Upper lobe of left lung (tissue), 6 donors: ENCODE results near the gene LIMD2. TPM values are rescaled to one million over a fixed set of nuclear protein-coding genes. Genes with fewer than 3 reads are reported as not detected.

Experiments
- ATAC-seq, 2 donors: fragments of 200-7000 bp; cut with Tn5 transposase; one replicate each; pipeline ENCODE4 v1.9.1; 2022; ENCODE audit warnings: mild to moderate bottlenecking in 2 of 2, moderate library complexity in 2 of 2; ENCODE audit not compliant: low FRiP score in 2 of 2
- DNase-seq, 2 donors: peaks; one replicate each; pipeline ENCODE4 v3.0.0-alpha.2; 2019 to 2020
- H3K27ac ChIP-seq, 4 donors: fragments of 200-600 bp; sonication (generic); one replicate each; pipeline ENCODE4 v1.5.1; 2016 to 2019
- H3K27me3 ChIP-seq, 4 donors: fragments of 200-600 bp; sonication (generic); one replicate each; pipeline ENCODE4 v1.5.1; 2017 to 2019
- H3K36me3 ChIP-seq, 4 donors: fragments of 200-600 bp; sonication (generic); one replicate each; pipeline ENCODE4 v1.5.1; 2016 to 2019
- H3K4me1 ChIP-seq, 4 donors: fragments of 200-600 bp; sonication (generic); one replicate each; pipeline ENCODE4 v1.5.1; 2018 to 2019
- H3K4me3 ChIP-seq, 4 donors: fragments of 200-600 bp; sonication (generic); one replicate each; pipeline ENCODE4 v1.5.1; 2017 to 2019; ENCODE audit warnings: mild to moderate bottlenecking in 2 of 4, moderate library complexity in 1 of 4
- H3K9me3 ChIP-seq, 4 donors: fragments of 200-600 bp; sonication (generic); one replicate each; pipeline ENCODE4 v1.5.1; 2018 to 2019
- EP300 ChIP-seq, 4 donors: sonication (generic); formaldehyde crosslinking; IDR thresholded peaks; one replicate each; pipeline ENCODE4 v1.5.1; 2017; ENCODE audit warnings: antibody characterized with exemption in 4 of 4, control low read depth in 2 of 4
- POLR2A ChIP-seq, 4 donors: fragments of 450-650 bp; IDR thresholded peaks; one replicate each; pipeline ENCODE4 v1.5.1; 2016 to 2017; ENCODE audit warnings: antibody characterized with exemption in 4 of 4, mild to moderate bottlenecking in 2 of 4
- POLR2AphosphoS5 ChIP-seq, 2 donors: sonication (generic); formaldehyde crosslinking; IDR thresholded peaks; one replicate each; pipeline ENCODE4 v1.5.1; 2017; ENCODE audit warnings: antibody characterized with exemption in 2 of 2
- WGBS, 2 donors: methylation state at CpG; one replicate each; pipeline ENCODE4 v1.1.5; 2017 to 2018; 5-methylcytosine and 5-hydroxymethylcytosine counted together
- total RNA-seq, 6 donors: library from RNA; depleted of rRNA in 4 of 6; stranded (reverse); fragments of >200 nt in 4 of 6; gene quantifications; one replicate each; pipeline versions ENCODE4 v1.1.0 to v1.2.1, GENCODE V29; 2016 to 2021
- TF ChIP-seq, protein P1 (sequence below), 6 experiments: fragments of 450-650 bp in 4 of 6; fragments of 200-600 bp in 2 of 6; sonication (generic) in 2 of 6; IDR thresholded peaks; one replicate each; pipeline ENCODE4 v1.5.1; 2016 to 2019; ENCODE audit warnings: antibody characterized with exemption in 6 of 6
- donor health status: DM: no; HTN: no; CAD: no; lungs with moderate emphysema.
- donor health status: DM: no; HTN: yes; CAD: no; lungs with severe emphysema.

Gene LIMD2
- total RNA-seq, 6 donors from 2014 or later = 13.2 to 115 (median 21.6) TPM

DNA sequence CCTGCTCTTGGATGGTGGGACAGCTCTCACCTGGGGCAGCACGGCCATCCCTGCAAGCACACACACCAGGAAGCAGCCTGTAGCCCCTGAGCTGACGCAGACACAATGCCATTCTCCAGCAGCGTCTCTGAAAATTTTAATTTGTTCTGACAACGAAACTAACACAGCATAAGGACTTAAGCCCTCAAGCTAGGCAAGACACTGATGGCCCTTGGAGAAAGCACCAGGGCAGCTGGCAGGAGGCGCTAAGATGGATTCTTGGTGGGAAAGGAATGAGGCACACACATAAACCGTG is 2.7 kb upstream of the LIMD2 start:
- ATAC-seq = no peak
- peaks cover 35 to 63% (median 38%) of the 10 kb centered on the region in 4 donors for H3K4me1 ChIP-seq
- no peaks in the 10 kb centered on the region for H3K27me3 ChIP-seq
- no peak for DNase-seq
- peak overlapping the region in 2 of 4 donors; percentile 88 to 92 for H3K27ac ChIP-seq
- H3K9me3 ChIP-seq = no peaks in the 10 kb centered on the region
- 86 to 90% methylated on average over 6 of the region's 6 CpGs for WGBS, 2 donors
- H3K4me3 ChIP-seq = no peak overlapping the region
- H3K36me3 ChIP-seq = peaks cover 0 to 43% (median 24%) of the 10 kb centered on the region in 4 donors
- TF ChIP-seq EP300 (IDR thresholded peaks at IDR 0.05) = no peak
- no peak for TF ChIP-seq POLR2AphosphoS5 (IDR thresholded peaks at IDR 0.05)
- TF ChIP-seq, protein P1, sequence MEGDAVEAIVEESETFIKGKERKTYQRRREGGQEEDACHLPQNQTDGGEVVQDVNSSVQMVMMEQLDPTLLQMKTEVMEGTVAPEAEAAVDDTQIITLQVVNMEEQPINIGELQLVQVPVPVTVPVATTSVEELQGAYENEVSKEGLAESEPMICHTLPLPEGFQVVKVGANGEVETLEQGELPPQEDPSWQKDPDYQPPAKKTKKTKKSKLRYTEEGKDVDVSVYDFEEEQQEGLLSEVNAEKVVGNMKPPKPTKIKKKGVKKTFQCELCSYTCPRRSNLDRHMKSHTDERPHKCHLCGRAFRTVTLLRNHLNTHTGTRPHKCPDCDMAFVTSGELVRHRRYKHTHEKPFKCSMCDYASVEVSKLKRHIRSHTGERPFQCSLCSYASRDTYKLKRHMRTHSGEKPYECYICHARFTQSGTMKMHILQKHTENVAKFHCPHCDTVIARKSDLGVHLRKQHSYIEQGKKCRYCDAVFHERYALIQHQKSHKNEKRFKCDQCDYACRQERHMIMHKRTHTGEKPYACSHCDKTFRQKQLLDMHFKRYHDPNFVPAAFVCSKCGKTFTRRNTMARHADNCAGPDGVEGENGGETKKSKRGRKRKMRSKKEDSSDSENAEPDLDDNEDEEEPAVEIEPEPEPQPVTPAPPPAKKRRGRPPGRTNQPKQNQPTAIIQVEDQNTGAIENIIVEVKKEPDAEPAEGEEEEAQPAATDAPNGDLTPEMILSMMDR (IDR thresholded peaks at IDR 0.05) = no peak
- no peak for TF ChIP-seq POLR2A (IDR thresholded peaks at IDR 0.05)

DNA sequence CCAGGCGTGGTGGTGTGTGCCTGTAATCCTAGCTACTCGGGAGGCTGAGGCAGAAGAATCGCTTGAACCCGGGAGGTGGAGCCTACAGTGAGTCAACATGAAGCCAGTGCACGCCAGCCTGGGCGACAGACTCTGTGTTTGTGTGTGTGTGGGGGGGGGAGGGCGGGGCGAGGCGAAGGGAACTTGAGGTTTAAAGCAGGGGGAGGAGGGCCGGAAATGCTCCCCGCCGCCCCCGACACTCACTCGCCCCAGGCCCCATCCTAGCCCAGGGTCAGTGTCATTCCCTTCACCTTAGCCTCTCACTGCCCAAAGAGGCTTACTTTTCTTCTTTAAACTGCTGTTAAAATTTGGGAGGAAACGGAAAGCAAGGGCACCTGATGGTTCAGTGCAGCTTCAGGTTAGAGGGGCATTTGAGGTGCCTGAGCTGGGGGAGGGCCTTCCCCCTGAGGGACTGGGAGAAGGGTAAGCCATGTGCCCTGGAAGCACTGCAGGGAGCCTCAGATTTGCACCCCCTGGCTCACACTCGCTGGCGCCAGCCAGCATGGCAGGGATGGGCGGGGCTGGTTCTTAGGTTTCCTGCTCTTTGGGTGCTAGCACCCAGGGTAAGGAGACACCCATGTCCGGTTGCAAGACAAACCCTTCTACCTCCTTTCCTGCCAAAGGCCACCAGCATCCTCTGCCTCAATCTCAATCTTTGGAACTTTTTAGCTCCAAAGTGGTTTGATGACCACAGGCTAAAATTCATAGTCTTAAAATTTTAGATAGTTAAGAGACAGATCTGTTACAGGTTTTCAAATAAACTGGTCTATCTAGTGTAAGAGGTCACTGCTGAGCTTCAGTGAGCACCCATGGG is 2.2 kb upstream of the LIMD2 start:
- Histone ChIP-seq H3K27ac (peak overlapping the region; percentile 88 to 92 (median 90)), H3K27me3 (no peaks in the 10 kb centered on the region), H3K9me3 (no peaks in the 10 kb centered on the region), H3K4me3 (peak overlapping the region in 3 of 4 donors; percentile 16 to 86 (median 76)), H3K36me3 (peaks cover 0 to 39% (median 24%) of the 10 kb centered on the region in 4 donors), H3K4me1 (peaks cover 41 to 69% (median 44%) of the 10 kb centered on the region in 4 donors)
- DNase-seq = peak; percentile 74 to 78
- WGBS, 2 donors = 49 to 59% methylated on average over 11 to 19 of the region's 19 CpGs
- no peak for ATAC-seq
- TF ChIP-seq POLR2A (IDR thresholded peaks at IDR 0.05) (no peak), POLR2AphosphoS5 (IDR thresholded peaks at IDR 0.05) (no peak), EP300 (IDR thresholded peaks at IDR 0.05) (no peak)
- TF ChIP-seq, protein P1 (IDR thresholded peaks at IDR 0.05) = no peak

DNA sequence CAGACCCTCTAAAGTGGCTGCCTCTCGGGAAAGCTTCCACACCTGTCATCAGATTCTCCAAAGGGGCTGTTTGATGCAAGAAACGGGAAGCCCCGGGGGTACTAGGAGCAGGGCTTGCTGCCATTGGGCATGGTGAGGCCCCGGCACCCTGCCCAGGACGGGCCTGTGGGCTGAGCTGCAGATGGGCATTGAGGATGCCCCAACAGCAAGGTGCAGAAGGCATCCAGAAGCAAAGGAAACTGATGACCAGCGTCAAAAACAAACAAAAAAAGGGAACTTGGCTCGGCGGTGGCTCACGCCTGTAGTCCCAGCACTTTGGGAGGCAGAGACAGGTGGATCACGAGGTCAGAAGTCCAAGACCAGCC is 1.5 kb upstream of the LIMD2 start:
- H3K27me3 ChIP-seq = no peaks in the 10 kb centered on the region
- DNase-seq (peak in 1 of 2 donors; percentile 75), ATAC-seq (no peak)
- TF ChIP-seq EP300 (IDR thresholded peaks at IDR 0.05) (no peak), POLR2AphosphoS5 (IDR thresholded peaks at IDR 0.05) (no peak), POLR2A (IDR thresholded peaks at IDR 0.05) (no peak)
- TF ChIP-seq, protein P1 (IDR thresholded peaks at IDR 0.05) = no peak
- no peaks in the 10 kb centered on the region for H3K9me3 ChIP-seq
- peaks cover 40 to 73% (median 44%) of the 10 kb centered on the region in 4 donors for H3K4me1 ChIP-seq
- peak overlapping the region in 3 of 4 donors; percentile 72 to 86 (median 76) for H3K4me3 ChIP-seq
- H3K36me3 ChIP-seq = peaks cover 0 to 32% (median 21%) of the 10 kb centered on the region in 4 donors
- WGBS, 2 donors = 40 to 64% methylated on average over 9 to 10 of the region's 10 CpGs
- peak overlapping the region; percentile 88 to 92 (median 90) for H3K27ac ChIP-seq

DNA sequence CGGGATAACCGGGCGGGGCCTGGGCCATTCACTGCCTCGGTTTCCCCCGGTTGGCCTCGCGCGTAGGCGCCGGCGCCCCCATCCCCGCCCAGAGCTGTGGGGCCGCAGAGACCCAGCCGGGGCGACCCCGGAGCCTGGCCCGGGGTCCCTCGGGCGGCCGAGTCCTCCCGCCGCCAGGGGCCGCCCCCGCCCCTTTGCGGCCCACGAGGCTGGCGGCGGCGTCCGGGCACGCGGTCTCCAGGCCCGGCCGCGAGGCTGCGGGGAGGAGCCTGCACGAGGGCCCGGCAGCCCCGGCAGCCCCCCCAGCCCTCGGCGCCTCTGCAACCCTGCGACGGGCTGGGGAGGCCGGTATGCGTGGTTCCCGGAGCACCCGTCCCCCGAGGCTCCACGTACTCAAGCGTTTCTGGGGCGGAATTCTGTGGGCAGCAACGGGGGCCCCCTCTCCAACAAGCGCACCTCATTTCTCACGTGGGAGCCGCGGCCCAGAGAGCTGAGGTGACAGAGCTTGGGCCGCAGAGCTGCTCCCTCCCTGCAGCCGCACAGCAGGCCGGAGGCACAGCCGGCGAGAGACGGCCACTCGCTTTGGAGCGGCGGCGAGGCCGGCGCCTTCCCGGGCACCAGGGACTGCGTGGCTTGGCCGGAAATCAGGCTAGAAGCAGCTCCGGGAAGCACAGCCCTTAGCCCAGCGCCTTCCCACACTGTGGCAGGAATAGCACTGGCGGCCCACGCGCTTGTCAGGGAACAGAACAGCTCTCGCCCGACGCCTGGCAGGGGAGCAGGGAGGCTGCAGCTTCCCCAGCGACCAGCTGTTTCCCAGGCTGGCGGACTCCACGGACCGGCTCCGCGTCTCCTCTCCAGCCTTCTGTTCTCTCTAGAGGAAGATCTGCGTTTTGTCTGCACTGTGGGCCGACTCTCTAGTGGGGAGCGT is 867 bp upstream of the LIMD2 start:
- Histone ChIP-seq H3K27me3 (no peaks in the 10 kb centered on the region), H3K4me3 (peak overlapping the region; percentile 42 to 86 (median 74)), H3K36me3 (peaks cover 0 to 30% (median 18%) of the 10 kb centered on the region in 4 donors), H3K27ac (peak overlapping the region; percentile 88 to 92 (median 90)), H3K4me1 (peaks cover 38 to 67% (median 44%) of the 10 kb centered on the region in 4 donors), H3K9me3 (no peaks in the 10 kb centered on the region)
- ATAC-seq (peak in 1 of 2 donors; percentile 39), DNase-seq (peak; percentile 50 to 89)
- TF ChIP-seq, protein P1 (IDR thresholded peaks at IDR 0.05) = peak in 4 of 6 experiments; percentile 29 to 41 (median 32)
- TF ChIP-seq POLR2A (IDR thresholded peaks at IDR 0.05) (no peak), EP300 (IDR thresholded peaks at IDR 0.05) (peak in 2 of 4 donors; percentile 18 to 56), POLR2AphosphoS5 (IDR thresholded peaks at IDR 0.05) (peak in 1 of 2 donors; percentile 90)
- WGBS, 2 donors = 10% methylated on average over 42 of the region's 88 CpGs; no CpG with 5 or more reads in 1 of the 2 donors
